NOMO-1 treated with DMSO at 0.1 percent for 48 hours (cell line): Measurements from ENCODE around the gene ARL10.

ENCODE experiments used
- DNase-seq: peaks from one replicate; lab custom pipeline; 2025; ENCODE audit not compliant: unreplicated experiment; lab: John Stamatoyannopoulos, UW

ARL10 gene

DNA sequence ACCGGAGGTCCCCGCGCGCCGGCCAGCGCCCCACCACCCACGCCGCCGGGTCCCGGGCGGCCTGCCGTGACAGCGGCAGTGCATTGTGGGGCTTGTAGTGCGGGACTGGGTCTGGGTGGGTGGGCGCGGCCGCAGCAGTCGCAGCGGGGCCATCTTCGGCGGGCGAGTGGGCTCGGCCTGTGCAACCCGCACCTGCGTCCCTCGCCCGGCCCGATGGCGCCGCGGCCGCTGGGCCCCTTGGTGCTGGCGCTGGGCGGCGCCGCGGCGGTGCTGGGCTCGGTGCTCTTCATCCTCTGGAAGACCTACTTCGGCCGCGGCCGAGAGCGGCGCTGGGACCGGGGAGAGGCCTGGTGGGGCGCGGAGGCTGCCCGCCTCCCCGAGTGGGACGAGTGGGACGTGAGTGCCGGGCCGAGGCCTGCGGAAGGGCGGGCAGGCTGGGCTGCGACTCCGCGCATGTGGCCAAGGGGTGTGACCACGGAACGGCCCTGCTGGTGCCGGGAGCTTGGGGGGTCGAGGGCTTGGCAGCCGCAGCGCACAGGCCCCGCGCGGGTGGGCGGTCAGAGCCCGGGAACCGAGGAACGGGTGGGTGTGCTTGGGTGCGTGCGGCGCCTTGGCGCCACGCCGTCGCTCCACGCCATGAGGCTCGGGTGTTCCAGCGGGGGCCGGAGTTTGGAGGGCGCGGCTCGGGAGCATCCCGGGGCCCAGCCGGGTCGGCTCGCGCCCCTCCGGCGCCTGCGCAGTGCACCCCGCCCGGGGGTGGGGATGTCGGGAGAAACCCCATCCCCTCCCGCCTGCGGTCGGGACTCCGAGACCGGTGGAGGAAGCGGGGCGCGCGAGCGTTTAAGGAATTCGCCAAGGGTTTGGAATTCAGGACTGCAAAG lies at the start of gene ARL10:
TSS of gene ARL10 (plus strand) at position 137 of the 881 bp plus-strand sequence. CDS start at position 214, 77 bp downstream.
- no peak for DNase-seq

GRCh38 chr5:176317534-176318374 lies 47.5 kb upstream of the ARL10 start:
- DNase-seq, result no peak

DNA sequence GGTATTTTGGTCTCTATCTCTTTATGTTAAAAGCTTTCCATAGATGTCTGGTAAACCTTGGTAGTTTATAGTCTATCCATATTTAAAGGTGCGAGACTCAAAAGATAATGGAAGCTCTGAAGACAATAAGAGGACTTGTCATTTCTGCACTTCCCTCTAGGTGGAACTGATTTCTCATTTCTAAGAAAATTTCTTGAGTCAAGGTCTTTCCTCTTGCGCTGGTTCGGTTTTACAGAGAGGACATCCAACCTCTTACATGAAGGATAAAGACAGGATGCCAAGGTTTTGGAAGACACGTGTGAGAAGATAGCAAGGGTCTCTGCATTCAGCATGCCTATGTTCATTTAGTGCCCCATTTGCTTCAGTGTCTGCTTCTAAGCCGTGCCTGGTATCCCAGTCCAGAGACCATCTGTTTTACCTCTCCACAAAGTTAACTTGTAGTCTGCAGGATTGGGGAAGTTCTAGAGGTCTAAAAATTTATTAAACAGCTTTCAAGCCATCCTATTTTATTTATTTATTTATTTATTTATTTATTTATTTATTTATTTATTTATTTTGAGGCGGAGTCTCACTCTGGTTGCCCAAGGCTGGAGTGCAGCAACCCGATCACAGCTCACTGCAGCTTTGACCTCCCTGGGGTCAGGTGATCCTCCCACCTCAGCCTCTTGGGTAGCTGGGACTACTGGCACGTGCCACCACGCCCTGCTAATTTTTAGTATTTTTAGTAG lies 45.3 kb upstream of the ARL10 start:
- no peak for DNase-seq

DNA sequence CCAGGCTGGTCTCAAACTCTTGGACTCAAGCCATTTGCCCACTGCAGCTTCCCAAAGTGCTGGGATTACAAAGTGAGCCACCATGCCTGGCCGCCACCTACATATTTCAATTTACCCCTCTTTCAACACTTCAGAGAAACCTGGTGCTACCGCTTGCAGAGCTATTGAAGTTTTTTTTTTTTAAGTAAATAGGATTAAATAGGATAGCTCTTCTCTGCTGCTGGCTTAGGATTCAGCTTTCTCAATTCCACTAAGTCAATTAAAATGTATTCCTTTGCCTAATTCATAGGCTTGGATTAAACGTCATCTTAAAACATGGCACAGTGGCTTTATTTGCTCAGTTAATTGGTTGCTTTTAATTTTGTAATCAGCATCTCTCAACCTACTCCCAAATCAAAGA lies 44.7 kb upstream of the ARL10 start:
- no peak for DNase-seq

GRCh38 chr5:176334031-176334770 lies 31.1 kb upstream of the ARL10 start:
- no peak for DNase-seq

DNA sequence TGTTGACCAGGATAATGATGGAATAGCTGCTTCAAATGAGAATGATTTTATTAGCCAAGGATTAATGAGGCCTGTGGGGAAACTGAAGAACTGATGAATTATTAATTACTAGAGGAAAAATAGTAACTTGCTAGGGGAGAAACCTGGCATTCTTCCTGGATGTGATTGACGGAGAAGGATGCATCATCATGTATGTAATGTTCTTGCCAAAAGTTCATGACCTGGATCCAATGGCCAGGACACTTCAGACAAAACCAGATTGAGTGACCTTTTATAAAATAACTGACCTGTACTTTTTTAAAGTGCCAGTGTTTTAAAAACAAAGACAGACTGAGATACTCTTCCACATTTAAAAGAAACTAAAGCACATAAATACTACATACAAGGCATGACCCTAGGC lies 27.4 kb upstream of the ARL10 start:
- DNase-seq, result no peak

- DNase-seq, result no peak
These were observed 26.0 kb upstream of the ARL10 start for GRCh38 chr5:176339304-176339703.

GRCh38 chr5:176341325-176342157 lies 23.7 kb upstream of the ARL10 start:
- no peak for DNase-seq

GRCh38 chr5:176342158-176342483 lies 23.2 kb upstream of the ARL10 start:
- no peak for DNase-seq

DNA sequence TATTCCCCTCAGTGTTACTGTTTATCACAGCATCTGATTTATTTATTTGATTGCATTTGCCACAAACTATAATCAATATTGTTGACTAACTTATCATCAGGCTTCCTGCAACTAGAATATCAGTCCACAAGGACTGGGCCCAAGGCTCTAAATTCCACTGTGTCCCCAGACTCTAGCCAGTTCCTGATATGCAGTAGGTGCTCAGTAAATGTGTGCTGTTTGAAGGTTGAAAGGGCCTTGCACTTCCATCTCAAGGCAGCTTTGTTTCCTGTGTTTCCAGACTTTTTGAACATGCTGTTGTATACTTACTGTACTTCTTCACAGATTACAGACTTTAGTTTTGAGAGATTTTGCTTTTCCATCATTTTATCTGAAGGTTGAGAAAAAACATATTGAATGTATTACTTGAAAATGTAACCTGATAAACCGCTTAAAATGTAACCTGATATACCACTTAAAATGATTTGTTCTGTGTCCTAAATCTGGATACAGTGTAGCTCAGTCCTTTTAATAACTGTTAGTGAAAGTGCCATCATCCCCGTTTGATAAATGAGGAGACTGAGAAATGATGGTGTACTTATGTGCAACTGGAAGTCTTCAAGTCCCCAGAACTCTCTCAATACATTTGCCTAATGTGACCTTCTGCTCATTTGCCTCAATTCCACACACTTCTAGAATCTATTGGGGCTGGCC lies 22.4 kb upstream of the ARL10 start:
- DNase-seq, result no peak

DNA sequence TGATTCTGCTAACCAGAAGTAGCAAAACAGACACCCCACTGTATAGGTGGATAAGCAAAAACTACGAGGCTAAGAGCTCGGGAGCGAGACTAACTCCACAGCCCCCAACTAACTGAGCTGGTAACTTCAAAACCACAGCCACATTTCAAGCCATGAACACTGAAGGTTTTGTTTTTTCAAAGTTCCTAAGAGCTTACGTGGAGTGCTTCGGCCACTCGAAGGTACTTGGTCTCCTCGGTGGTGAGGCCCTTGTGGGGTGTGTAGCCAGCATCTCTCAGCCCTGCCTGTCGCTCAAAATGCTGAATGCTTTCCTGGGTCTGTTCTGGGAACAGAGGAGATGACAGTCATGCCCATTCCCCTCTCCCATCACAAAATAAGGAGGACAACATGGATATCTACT lies 14.9 kb upstream of the ARL10 start:
- DNase-seq, result no peak

DNA sequence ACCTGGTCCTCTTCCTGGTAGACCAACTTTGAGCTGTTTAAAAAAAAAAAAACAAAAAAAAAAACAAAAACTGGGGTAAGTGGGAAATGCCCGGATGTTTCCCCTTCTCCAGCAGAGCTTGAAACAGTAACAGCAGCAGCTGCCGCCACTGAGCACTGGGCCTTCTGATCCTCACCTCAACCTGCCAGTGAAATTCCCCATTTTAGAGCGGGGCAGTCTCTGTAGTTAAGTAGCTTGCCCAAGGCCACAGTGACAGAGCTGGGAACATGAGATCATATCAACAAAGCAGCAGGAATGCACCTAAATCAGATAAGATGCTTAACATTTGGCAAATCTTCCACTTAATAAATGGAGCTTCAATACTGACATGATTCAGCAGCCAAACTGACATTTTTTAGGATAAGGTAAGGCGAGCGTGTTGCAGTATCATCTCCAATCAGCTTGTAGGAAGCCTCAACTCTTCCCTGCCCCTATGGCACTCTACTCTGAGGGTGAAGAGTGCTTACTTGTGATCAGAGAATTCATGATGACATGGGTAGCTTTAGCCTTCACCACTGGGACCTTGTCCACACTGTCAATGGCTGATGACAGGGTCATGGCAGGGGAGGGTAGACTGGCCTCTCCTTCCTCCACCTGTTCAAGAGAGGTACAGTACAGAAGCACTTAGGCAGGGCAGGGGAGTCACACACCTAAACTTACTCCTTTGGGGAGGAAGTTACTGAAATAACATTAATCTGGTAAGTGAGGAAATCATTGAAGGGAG lies 13.0 kb upstream of the ARL10 start:
- DNase-seq, result no peak

DNA sequence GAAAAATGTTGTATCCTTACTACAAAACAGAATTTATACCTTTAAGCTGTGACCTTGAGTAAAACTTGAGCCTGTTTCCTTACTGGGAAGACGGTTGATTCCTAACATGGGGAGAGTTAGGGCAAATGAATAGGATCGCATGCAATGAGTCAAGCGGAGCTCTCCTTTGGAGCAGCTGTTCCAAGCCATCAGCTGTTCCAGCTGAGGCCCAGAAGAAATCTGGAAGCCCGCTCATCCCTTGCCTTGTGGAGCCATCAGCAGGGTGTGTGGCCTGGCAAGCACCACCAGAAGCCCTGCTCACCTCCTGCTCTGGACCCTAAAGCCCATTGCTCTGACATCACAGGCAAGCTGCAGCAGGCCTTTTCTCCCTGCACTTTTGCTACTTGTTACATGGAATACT lies 11.8 kb upstream of the ARL10 start:
- DNase-seq, result no peak

DNA sequence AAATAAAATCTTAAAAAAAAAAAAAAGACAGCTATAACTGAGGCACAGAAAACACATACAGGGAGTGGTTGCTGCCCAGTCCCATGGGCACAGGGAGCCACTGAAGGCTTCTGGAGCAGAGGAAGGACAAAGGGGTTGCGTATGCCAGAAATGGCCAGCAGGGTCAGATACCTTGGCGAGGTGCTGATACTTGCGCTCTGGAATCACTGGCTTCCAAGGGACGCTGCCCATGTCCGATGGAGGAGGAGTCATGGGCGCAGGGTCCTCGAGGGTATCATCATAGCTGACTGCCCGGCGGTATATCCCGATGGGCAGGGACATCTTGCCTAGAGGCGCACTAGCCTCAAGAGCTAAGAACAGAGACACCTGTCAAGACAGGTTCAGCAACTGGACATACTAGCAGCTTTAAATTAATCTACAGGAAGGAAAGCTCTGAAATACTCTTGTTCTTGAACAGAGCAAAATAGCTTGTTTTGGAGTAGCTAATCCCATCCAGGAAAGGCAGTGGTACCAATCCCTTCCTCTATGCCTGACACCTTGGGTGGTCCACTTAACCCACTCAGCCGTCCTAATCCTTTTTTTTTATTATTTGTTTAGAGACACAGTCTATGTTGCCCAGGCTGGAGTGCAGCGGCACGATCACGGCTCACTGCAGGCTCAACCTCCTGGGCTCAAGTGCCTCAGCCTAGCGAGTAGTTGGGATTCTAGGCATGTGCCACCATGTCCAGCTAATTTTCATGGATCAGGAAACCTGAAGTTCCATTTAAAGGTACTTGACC lies 9.7 kb upstream of the ARL10 start:
- DNase-seq, result no peak

GRCh38 chr5:176356179-176356566 lies 9.1 kb upstream of the ARL10 start:
- DNase-seq, result no peak

- DNase-seq, result no peak
These were observed 5.6 kb upstream of the ARL10 start for GRCh38 chr5:176359658-176360057.

- no peak for DNase-seq
These were observed 4.3 kb upstream of the ARL10 start for GRCh38 chr5:176360894-176361436.
